Fibroblast of skin of left biceps (primary cell): ENCODE measurements around the gene SAMM50.

Source experiments
- DNase-seq, 2 experiments: peaks; one replicate each; pipeline ENCODE4 v3.0.0-alpha.2; 2013; ENCODE audit warnings: low read depth in 2 of 2

The SAMM50 gene

DNA sequence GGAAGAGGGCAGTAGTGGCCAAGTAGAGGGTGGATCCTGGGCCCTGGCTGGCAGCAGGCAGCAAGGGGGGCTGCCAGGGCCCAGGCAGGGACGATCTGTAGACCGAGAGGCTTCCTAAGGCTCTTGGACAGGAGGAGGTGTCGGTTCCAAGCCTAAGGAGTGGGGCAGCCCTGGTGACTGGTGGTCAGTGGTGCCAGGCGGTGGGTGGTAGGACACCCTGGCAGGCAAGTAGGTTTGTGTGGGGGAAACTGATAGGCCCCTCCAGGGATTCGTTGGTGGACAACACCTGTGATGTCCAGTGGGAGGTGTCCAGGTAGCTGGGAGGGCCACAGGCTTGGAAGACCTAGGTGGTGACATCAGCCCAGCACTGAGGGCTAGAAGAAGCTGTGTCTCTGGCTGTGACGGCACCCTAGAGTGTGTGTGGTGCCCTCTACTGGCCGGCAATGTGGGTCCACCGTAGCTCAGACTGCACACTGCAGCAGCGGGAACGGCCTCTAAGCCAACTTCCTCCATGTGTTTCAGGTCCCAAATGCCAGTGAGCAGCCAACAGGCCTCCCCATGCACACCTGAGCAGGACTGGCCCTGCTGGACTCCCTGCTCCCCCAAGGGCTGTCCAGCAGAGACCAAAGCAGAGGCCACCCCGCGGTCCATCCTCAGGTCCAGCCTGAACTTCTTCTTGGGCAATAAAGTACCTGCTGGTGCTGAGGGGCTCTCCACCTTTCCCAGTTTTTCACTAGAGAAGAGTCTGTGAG lies 9.4 kb upstream of the SAMM50 start:
- DNase-seq: no peak

DNA sequence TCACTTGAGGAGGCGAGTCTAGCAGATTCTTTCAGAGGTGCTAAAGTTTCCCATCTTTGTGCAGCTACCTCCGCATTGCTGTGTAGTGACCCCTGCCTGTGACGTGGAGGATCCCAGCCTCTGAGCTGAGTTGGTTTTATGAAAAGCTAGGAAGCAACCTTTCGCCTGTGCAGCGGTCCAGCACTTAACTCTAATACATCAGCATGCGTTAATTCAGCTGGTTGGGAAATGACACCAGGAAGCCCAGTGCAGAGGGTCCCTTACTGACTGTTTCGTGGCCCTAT lies 8.9 kb upstream of the SAMM50 start:
- DNase-seq: no peak

DNA sequence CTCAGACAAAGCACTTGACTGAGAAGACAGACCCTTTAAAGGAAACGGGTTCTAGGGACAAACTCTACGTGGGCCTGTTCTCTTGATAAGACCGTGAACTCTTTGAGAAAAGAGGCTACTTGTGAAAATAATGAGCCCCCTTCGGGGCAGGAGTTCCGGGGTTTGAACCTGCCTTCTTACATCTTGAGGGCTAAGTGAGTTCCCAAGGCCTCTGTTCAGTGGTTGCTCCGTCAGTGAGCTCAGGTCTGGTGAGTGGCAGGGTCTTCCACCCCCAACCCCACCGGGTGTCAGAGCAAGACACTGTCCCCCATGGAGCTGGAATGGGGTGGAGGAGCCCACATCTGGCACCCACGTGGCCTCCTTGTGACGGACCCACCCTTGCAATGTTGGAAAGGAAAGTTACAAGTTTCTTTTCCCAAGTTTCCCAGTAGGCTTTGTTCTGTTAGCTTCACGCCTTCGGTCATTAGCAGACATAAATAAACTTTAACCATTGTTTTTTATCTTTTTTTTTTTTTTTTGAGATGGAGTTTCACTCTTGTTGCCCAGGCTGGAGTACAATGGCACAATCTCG lies 6.3 kb upstream of the SAMM50 start:
- DNase-seq: no peak

DNA sequence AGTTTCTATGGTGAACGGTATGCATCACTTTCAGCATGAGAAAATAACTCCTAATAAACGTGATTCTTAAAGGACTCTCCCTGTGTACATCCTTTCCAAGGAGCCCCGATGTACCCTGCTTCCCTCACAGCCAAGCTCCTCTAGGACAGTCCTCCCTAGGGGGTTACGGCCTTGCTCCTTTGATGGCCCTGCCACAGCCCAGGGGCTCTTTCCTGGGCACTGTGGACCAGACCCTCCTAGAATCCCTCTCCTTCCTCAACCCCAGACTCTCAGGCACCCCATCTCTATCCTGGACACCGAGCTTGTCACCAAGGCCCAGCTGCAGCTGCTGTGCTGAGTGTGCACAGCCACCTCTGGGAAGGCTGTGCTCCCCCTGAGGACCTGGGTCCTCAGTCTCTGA lies 3.9 kb upstream of the SAMM50 start:
- DNase-seq: no peak

DNA sequence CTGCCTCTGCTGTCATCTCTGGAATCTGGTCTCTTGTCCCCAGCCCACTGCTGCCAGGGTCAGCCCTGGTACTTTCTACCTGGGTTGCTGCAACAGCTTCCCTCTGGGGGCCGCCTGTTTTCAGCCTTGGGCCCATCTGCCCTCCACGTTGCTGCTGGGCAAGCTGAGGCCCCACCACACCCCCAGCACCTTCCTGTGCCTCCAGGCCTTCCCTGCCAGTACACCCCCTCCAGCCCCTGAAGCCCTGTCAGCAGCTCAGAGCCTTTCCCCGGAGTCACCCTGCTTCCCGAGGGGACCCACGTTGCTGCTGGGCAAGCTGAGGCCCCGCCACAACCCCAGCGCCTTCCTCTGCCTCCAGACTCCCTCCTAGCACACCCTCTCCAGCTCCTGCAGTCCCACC lies 3.3 kb upstream of the SAMM50 start:
- DNase-seq: no peak

DNA sequence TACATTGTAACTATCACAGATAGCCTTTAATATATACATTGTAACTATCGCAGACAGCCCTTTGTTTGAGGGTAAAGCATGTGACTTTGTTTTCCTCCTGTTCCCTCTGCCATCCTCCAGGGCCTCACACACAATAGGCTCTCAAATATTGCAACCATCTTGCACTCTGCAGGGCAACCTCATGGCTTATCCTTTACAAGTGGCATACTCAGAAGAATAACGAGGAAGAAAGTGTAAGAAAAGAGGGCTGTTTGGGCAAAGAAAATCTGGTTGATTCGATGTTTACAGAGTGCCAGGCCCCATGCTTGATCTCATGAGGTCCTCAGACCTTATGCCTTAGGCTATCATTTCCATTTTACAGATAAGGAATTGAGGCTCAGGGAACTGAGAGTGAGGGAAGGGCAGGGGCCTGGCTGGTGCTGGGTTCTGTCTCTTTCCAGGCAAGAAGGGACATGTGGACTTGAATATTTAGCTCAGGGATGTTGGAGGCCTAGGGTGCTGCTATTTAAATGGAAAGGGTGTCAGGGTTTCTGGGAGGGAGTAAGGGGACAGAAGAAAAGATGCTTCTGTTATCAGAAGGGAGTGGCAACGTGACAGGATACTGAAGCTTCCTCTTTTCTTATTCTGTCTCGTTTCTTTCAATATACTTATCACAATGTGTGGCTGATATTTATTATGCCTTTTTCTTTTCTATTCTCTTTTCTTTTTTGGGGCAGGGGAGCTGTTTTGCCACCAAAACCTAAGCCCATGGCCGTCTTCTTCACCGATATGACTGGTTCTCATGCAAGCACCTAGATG lies 1.1 kb upstream of the SAMM50 start:
- DNase-seq: no peak

DNA sequence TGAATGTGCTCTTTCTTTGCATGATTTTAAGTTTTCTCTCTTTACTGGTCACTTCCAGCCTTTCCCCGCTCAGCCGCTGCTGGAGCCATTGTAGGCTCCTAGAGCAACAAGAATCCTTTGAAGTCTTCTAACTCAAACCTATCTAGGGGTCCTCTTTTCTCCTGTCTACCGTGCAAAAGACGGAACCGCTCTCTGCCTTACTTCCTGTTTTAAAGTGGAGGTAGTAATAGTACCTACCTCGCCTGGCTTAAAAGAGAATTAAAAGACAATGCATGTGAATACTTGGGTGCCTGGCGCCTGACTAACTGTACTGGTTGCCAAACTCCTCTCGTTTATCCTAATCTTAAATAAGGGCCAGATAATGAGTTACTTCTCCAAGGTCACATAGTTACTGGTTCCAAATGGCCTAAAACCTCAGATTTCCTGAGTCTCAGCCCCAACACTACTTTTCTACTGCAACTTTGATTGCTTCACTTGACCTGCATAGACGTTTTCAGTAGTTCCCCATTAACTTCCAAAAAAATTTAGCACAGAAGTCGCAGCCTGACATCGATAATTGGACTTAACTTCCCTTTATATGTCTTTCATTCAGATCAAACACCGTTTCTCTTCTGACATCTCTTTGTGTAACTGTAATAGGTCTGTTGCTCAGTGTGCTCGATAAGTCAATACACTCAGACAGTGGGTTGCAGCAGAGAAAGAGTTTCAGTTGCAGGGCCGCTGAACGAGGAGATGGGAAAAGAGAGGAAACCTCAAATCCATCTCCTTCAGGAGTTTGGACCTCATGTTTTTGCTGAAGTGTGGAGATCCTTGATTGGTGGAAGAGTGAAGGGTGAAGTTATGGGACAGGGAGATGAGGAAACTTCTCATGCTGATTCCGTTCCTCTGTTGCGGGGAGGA lies 891 bp downstream of the SAMM50 start:
- DNase-seq: no peak

DNA sequence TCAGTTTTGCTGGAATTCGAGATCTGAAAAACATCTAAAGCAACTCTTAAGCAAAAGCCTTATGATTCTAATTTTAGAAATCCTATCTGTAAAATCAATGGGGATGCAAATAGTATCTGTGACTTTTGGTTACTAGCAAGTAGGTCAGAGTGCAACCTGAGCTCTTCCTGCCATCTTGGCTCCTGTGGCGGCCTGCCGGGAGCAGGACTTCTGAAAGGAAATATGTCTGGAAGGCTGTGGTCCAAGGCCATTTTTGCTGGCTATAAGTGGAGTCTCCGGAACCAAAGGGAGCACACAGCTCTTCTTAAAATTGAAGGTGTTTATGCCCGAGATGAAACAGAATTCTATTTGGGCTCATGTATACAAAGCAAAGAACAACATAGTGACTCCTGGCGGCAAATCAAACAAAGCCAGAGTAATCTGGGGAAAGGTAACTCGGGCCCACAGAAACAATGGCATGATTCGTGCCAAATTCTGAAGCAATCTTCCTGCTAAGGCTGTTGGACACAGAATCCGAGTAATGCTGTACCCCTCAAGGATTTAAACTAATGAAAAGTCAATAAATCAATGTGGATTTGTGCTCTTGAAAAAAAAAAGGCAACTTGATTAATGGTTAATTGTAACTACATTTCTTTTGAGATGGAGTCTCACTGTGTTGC lies 1.7 kb downstream of the SAMM50 start:
- no peak for DNase-seq

DNA sequence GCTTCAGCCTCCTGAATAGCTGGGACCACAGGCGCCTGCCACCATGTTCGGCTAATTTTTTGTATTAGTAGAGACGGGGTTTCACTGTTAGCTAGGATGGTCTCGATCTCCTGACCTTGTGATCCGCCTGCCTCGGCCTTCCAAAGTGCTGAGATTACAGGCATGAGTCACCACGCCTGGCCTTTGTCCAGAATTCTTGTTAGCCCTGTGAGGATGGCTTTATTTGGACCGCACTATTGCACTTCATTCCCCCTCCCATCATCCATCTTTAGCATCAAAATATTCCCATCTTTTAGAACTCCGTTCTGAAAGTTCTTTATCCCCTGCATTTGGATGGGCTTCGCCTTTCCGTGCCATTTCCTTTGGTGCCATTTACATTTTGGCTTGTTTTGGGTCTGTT lies 2.6 kb downstream of the SAMM50 start:
- DNase-seq: no peak

DNA sequence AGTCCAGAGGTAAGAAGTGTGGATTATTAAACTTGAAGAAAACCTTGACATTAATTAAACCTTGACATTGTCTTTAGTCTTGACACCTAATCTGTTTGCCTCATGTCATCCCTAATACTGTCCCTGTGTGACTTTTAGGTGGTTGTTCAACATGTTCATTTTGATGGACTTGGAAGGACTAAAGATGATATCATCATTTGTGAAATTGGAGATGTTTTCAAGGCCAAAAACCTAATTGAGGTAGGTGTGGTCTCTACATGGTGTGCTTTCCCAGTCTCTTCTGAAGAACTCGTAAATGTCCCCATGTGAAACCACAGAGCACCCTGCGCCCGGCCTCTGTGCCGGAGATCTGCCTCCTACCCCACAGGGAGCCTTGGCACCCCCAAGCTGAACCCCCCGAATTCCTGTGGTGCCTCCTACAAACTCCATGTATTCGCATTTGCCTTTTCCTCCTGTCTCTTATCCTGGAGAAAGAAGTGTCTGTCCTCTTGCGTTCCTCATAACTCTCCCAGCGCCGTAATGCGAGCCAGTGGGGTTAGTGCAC lies 9.1 kb downstream of the SAMM50 start:
- DNase-seq: no peak

DNA sequence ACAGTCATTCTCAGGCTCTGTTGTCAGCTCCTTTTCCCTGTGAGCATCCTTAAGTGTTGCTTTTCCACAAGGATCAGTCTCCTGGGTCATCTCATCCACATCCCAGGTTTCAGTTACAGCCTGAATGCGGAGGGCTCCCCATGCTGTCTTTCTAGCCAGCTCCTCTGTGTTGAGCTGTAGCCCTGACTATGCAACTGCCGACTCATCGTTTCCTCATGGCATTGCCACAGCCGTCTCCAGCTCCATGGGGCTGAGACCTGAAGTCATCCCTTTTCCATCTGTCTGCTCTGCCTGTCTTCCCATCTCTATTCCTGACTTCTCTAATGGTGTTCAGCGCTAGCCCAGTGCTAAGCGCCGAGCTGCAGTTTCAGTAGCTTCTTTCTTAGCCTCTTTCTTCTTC lies 11.8 kb downstream of the SAMM50 start:
- no peak for DNase-seq

DNA sequence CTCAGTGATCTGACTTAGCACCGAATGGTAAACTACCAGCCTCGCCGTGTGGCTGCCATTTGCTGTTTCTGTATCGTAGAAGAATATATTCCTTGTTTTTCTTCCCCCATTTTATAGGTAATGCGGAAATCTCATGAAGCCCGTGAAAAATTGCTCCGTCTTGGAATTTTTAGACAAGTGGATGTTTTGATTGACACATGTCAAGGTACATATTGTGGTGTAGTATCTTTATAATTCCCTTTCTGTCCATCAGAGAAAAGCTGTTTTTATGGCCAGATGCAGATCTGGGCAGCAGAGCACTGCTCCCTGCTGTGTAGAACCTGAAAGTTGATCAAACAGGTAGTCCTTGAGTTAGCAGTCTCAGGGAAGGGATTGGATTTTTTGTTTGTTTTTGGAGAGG lies 13.4 kb downstream of the SAMM50 start:
- no peak for DNase-seq

DNA sequence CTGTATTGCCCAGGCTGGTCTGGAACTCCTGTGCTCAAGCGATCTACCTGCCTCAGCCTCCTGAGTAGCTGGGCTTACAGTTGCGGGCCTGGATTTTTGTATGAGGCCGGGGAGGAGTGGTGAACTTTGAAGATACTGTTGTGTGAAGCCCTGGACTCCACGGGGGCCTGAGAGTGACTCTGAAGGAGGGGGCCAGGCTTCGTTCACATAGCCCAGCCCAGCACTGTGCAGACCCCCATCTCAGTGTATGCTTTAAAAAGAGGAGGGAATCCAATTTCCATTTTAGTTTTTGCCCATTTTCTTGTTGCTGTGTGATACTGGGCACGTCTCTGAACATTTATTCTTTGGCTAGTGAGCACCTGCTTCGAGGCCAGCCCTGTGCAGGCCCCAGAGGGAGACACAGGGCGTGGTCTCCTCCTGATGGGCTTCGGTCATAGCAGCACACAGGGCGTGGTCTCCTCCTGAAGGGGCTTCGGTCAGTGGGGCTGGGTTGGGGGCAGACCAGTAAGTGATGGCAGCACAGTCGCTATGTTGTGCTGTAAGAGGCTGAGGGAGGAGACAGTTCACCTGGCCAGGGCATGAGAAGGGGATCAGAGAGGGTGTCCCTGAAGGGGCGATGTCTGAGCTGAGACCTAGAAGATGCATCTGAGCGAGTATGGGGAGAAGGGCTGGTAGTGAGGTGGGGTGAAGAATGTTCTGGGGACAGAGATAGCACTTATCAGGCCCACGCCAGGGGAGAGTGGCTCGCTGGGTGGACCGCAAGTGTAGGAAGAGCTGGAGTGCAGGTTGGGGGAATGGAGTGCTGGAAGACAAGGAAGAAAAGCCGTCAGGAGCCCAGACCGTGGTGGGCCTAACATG lies 14.0 kb downstream of the SAMM50 start:
- no peak for DNase-seq

DNA sequence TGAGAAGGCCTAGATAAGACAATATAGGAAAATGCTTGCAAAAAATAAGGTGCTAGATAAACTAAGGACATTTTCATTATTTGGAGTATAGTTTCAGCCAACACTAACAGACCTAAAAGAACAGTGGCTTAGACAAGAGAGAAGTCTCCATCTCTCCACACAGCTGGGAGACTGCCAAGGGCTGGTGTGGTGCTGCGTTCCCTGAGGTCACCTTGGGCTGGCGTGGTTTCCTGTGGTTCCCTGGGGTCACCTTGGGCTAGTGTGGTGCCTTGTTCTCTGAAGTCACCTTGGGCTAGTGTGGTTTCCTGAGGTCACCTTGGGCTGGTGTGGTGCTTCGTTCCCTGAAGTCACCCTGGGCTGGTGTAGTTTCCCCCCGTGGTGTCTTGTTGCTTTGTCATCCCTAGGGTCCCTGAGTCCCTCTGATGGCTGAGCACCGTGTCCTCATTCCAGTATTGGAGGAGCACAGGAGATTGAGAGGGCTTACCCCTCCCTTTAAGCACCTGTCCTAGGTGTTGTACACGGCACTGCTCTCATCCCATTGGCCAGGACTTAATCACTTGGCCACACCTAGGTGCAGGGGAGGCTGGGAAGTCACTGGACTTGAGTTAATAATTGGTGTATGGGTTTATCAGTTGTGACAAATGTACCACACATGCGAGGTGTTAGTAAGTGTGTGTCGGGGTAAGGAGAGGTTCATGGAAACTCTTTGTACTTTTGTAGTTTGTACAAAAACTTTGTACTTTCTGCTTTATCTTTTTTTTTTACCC lies 14.9 kb downstream of the SAMM50 start:
- DNase-seq: no peak

DNA sequence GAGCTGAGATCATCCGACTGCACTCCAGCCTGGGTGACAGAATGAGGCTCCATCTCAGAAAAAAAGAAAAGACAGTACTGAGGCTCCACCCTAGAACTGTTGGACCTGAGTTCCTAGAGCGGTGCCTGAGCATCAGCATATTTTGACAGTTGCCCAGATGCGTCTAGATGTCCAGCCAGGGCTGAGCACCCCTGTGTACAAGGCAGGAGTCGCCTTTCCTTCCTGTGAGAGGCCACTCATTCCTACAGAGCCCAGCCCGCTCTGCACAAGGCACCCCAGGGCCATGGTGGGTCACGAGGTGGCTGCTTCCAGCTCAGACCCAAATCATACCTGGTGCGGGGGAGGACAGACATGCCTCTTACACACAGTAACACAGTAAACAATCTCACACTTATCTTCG lies 15.9 kb downstream of the SAMM50 start:
- no peak for DNase-seq

DNA sequence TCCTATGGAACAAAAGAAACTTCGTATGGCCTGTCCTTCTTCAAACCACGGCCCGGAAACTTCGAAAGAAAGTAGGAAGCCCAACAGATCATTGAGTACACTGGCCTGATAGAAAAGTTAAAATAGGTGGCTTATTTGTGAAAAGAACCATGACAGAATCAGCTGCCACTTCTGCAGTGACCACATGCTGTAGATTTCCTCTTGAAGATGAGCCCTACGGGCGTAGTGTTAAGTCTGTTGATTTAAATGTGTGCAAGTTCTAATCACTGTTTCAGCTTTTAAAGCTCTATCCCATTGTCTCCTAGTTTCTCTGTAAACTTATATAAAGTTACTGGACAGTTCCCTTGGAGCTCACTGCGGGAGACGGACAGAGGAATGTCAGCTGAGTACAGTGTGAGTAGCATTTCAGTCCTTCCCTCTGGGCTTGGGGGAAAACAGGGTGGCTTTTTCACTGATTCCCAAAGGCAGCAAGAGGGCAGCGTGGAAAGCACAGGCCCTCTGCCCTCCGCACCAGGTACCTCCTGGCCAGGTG lies 17.8 kb downstream of the SAMM50 start:
- DNase-seq: no peak

DNA sequence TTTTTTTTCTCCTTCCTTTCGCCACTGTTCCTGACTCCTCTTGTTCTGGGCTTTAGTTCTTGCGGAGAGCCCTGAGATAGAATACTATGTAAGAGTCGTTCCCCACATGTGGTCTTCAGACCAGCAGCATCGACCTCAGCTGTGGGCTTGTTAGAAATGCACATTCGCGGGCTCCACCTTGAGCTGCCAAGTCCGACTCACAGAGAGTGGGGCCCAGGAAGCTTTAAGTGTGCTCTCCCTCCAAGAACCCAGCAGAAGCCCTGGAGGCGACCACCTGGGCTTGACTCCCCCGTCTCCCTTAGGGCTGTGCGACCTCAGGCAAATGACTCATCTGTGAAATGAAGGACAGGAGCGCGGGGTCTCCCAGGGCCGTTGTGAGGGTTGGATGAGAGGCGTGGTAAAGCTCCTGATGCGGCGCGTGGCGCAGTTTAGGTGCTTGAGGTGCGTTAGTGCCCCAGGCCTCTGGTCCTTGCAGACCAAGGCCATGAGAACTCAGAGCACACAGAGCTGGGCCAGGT lies 18.8 kb downstream of the SAMM50 start:
- no peak for DNase-seq

DNA sequence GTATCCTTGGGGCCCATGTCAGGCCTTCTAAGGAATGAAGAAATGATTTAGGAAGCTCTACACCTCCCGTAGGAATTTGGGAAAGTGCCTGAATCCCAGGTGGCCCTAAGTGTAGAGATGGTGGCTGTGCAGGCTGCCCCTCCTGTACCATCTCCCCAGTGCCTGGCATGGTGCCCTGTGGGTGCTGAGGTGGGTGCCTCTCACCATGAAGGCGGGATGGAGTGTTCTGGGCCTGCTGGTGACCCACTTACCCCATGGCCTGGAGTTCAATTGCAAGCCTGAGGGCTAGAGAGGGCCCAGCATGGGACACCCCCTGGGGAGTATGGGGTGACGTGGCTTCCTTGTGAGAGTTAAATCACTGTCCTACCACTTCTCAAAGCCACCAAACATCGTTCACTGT lies 19.8 kb downstream of the SAMM50 start:
- DNase-seq: no peak
